Measurements from ENCODE around the gene UBE2C.

Gene UBE2C

GRCh38 chr20:45798935-45799642 lies 13.4 kb upstream of the UBE2C start:
- Histone ChIP-seq H3K9me3 (ENCODE audit: insufficient read depth, low read length) (no peaks in the 10 kb centered on the region), H3K36me3 (ENCODE audit: low read length) (peaks cover 3% of the 10 kb centered on the region; the same call in 1 of the 2 replicates), H3K9me2 (replicated peaks; ENCODE audit: insufficient read depth, low read length) (no peaks in the 10 kb centered on the region), H2AFZ (ENCODE audit: low read depth, low read length, severe bottlenecking) (peak overlapping the region; percentile 19), H3K4me3 (ENCODE audit: insufficient read depth, low read length, poor library complexity, severe bottlenecking) (no peak overlapping the region), H3K27me3 (ENCODE audit: low read length) (no peaks in the 10 kb centered on the region), H3F3A (ENCODE audit: insufficient read depth) (peaks cover 7% of the 10 kb centered on the region), H3K79me2 (ENCODE audit: insufficient read depth, low read length) (no peaks in the 10 kb centered on the region), H3K4me2 (ENCODE audit: low read depth, low read length, poor library complexity, severe bottlenecking) (no peak overlapping the region), H3K27ac (ENCODE audit: low read depth, low read length) (peak overlapping the region; percentile 20; the same call in 1 of the 2 replicates), H3K9ac (ENCODE audit: low read length) (no peak overlapping the region), H4K20me1 (ENCODE audit: low read depth, low read length) (no peaks in the 10 kb centered on the region)
- TF ChIP-seq CTCF (IDR thresholded peaks at IDR 0.05; ENCODE audit: insufficient read depth, low read length, poor library complexity, severe bottlenecking) (peak; percentile 38), EZH2phosphoT487 (conservative IDR thresholded peaks at IDR 0.05; ENCODE audit: low read length) (no peak)

- Histone ChIP-seq H3K36me3 (ENCODE audit: low read length) (peaks cover 3% of the 10 kb centered on the region; the same call in 1 of the 2 replicates), H3K4me2 (ENCODE audit: low read depth, low read length, poor library complexity, severe bottlenecking) (no peak overlapping the region)
Observed at GRCh38 chr20:45801851-45802250, 10.6 kb upstream of the UBE2C start.

GRCh38 chr20:45810191-45810970 lies 2.1 kb upstream of the UBE2C start:
- Histone ChIP-seq H3K4me2 (ENCODE audit: low read depth, low read length, poor library complexity, severe bottlenecking) (no peak overlapping the region), H3K9me2 (replicated peaks; ENCODE audit: insufficient read depth, low read length) (no peaks in the 10 kb centered on the region), H3K36me3 (ENCODE audit: low read length) (peaks cover 15% of the 10 kb centered on the region), H3K9ac (ENCODE audit: low read length) (no peak overlapping the region), H3K79me2 (ENCODE audit: insufficient read depth, low read length) (peaks cover 19% of the 10 kb centered on the region), H2AFZ (ENCODE audit: low read depth, low read length, severe bottlenecking) (no peak overlapping the region), H3K27ac (ENCODE audit: low read depth, low read length) (no peak overlapping the region), H4K20me1 (ENCODE audit: low read depth, low read length) (no peaks in the 10 kb centered on the region), H3K4me3 (ENCODE audit: insufficient read depth, low read length, poor library complexity, severe bottlenecking) (no peak overlapping the region), H3F3A (ENCODE audit: insufficient read depth) (peaks cover 12% of the 10 kb centered on the region), H3K9me3 (ENCODE audit: insufficient read depth, low read length) (no peaks in the 10 kb centered on the region), H3K27me3 (ENCODE audit: low read length) (no peaks in the 10 kb centered on the region)
- no peak for TF ChIP-seq CTCF (IDR thresholded peaks at IDR 0.05; ENCODE audit: insufficient read depth, low read length, poor library complexity, severe bottlenecking)
- no peak for TF ChIP-seq EZH2phosphoT487 (conservative IDR thresholded peaks at IDR 0.05; ENCODE audit: low read length)

More at GRCh38 chr20:45801851-45802250, 10.6 kb upstream of the UBE2C start:
- Histone ChIP-seq H3K9ac (ENCODE audit: low read length) (no peak overlapping the region), H4K20me1 (ENCODE audit: low read depth, low read length) (no peaks in the 10 kb centered on the region), H3K9me3 (ENCODE audit: insufficient read depth, low read length) (no peaks in the 10 kb centered on the region), H3K27me3 (ENCODE audit: low read length) (no peaks in the 10 kb centered on the region), H3K4me3 (ENCODE audit: insufficient read depth, low read length, poor library complexity, severe bottlenecking) (no peak overlapping the region), H3K27ac (ENCODE audit: low read depth, low read length) (no peak overlapping the region), H2AFZ (ENCODE audit: low read depth, low read length, severe bottlenecking) (no peak overlapping the region), H3K79me2 (ENCODE audit: insufficient read depth, low read length) (no peaks in the 10 kb centered on the region), H3F3A (ENCODE audit: insufficient read depth) (peaks cover 7% of the 10 kb centered on the region), H3K9me2 (replicated peaks; ENCODE audit: insufficient read depth, low read length) (no peaks in the 10 kb centered on the region)
- TF ChIP-seq CTCF (IDR thresholded peaks at IDR 0.05; ENCODE audit: insufficient read depth, low read length, poor library complexity, severe bottlenecking) = no peak
- TF ChIP-seq EZH2phosphoT487 (conservative IDR thresholded peaks at IDR 0.05; ENCODE audit: low read length) = no peak
